ENCODE measurements around the gene ENTPD2. TPM values are rescaled to one million over a fixed set of nuclear protein-coding genes. Genes with fewer than 3 reads are reported as not detected.

The ENTPD2 gene
- total RNA-seq, 6 donors from 2014 or later: 0.34 to 0.98 (median 0.55) TPM; not detected in 2

GRCh38 chr9:137087409-137087925, 33.6 kb upstream of the ENTPD2 start:
- ATAC-seq (ENCODE audit: low FRiP score in 2 of 2) (no peak), DNase-seq (no peak)
- peaks cover 13 to 27% (median 17%) of the 10 kb centered on the region in 4 donors for H3K4me1 ChIP-seq
- no peaks in the 10 kb centered on the region for H3K27me3 ChIP-seq
- TF ChIP-seq EP300 (IDR thresholded peaks at IDR 0.05) (no peak), POLR2AphosphoS5 (IDR thresholded peaks at IDR 0.05) (no peak), CTCF (IDR thresholded peaks at IDR 0.05) (no peak), POLR2A (IDR thresholded peaks at IDR 0.05) (no peak)
- 17 to 31% methylated on average over 6 to 17 of the region's 22 CpGs for whole genome bisulfite sequencing, 2 donors
- peak overlapping the region; percentile 27 to 82 (median 73) for H3K4me3 ChIP-seq
- peak overlapping the region; percentile 89 to 92 (median 91) for H3K27ac ChIP-seq
- no peaks in the 10 kb centered on the region for H3K9me3 ChIP-seq
- peaks cover 0 to 30% (median 21%) of the 10 kb centered on the region in 4 donors for H3K36me3 ChIP-seq

GRCh38 chr9:137086531-137087408, 32.9 kb upstream of the ENTPD2 start, which contains the start of gene MAN1B1:
Gene MAN1B1, plus strand, starts transcription at chr9:137086985. Its CDS starts 15 bp downstream, at chr9:137087000.
- H3K4me1 ChIP-seq: peaks cover 13 to 27% (median 17%) of the 10 kb centered on the region in 4 donors
- H3K27me3 ChIP-seq: no peaks in the 10 kb centered on the region
- peak; percentile 86 to 91 for TF ChIP-seq POLR2AphosphoS5 (IDR thresholded peaks at IDR 0.05)
- peak; percentile 34 to 85 (median 57) for TF ChIP-seq POLR2A (IDR thresholded peaks at IDR 0.05)
- TF ChIP-seq EP300 (IDR thresholded peaks at IDR 0.05): peak in 1 of 4 donors; percentile 36
- peak in 2 of 6 experiments; percentile 19 to 55 for TF ChIP-seq CTCF (IDR thresholded peaks at IDR 0.05)
- H3K9me3 ChIP-seq: no peaks in the 10 kb centered on the region
- H3K36me3 ChIP-seq: peaks cover 0 to 29% (median 18%) of the 10 kb centered on the region in 4 donors
- ATAC-seq (ENCODE audit: low FRiP score in 2 of 2): peak; percentile 95 to 97
- H3K27ac ChIP-seq: peak within 1 kb of the TSS; percentile 89 to 92 (median 91)
- 0 to 4% methylated on average over 11 to 19 of the region's 101 CpGs for WGBS, 2 donors
- peak; percentile 99 to 100 for DNase-seq
- H3K4me3 ChIP-seq: peak within 1 kb of the TSS; percentile 27 to 82 (median 73)

GRCh38 chr9:137085920-137086530, 32.2 kb upstream of the ENTPD2 start:
- Histone ChIP-seq H3K9me3 (no peaks in the 10 kb centered on the region), H3K4me1 (peaks cover 13 to 27% (median 17%) of the 10 kb centered on the region in 4 donors), H3K27ac (peak overlapping the region; percentile 89 to 92 (median 91)), H3K4me3 (peak overlapping the region; percentile 13 to 82 (median 73)), H3K36me3 (peaks cover 0 to 31% (median 19%) of the 10 kb centered on the region in 4 donors), H3K27me3 (no peaks in the 10 kb centered on the region)
- TF ChIP-seq CTCF (IDR thresholded peaks at IDR 0.05) (no peak), POLR2A (IDR thresholded peaks at IDR 0.05) (no peak), EP300 (IDR thresholded peaks at IDR 0.05) (no peak), POLR2AphosphoS5 (IDR thresholded peaks at IDR 0.05) (no peak)
- no peak for DNase-seq
- ATAC-seq (ENCODE audit: low FRiP score in 2 of 2): peak; percentile 1 to 55
- 0% methylated on average over 9 to 13 of the region's 58 CpGs for WGBS, 2 donors

GRCh38 chr9:137084526-137084925, 30.7 kb upstream of the ENTPD2 start:
- TF ChIP-seq POLR2A (IDR thresholded peaks at IDR 0.05) (no peak), POLR2AphosphoS5 (IDR thresholded peaks at IDR 0.05) (no peak), EP300 (IDR thresholded peaks at IDR 0.05) (no peak), CTCF (IDR thresholded peaks at IDR 0.05) (no peak)
- H3K36me3 ChIP-seq: peaks cover 0 to 42% (median 29%) of the 10 kb centered on the region in 4 donors
- ATAC-seq (ENCODE audit: low FRiP score in 2 of 2): no peak
- no peaks in the 10 kb centered on the region for H3K9me3 ChIP-seq
- H3K4me3 ChIP-seq: no peak overlapping the region
- H3K27ac ChIP-seq: no peak overlapping the region
- H3K4me1 ChIP-seq: peaks cover 13 to 31% (median 17%) of the 10 kb centered on the region in 4 donors
- no peaks in the 10 kb centered on the region for H3K27me3 ChIP-seq
- no peak for DNase-seq
- 73 to 74% methylated on average over 3 to 9 of the region's 9 CpGs for WGBS, 2 donors

Measured in upper lobe of left lung (tissue), 6 donors.